Left kidney (tissue), 2 donors: ENCODE data around the gene ERBB4. TPM values are rescaled to one million over a fixed set of nuclear protein-coding genes. Genes with fewer than 3 reads are reported as not detected.
"Not testable (repeated sequence)": the region's sequence is repeated elsewhere in the genome, so short reads cannot be mapped to it uniquely, and the experiment has no call there.

Experiments
- DNase-seq: peaks from one replicate; pipeline ENCODE4 v3.0.0-alpha.2; 2013
- polyA plus RNA-seq: library from polyadenylated mRNA; unstranded; fragments of 120-200 nt; gene quantifications from one replicate; pipeline ENCODE4 v1.2.1, GENCODE V29; 2013; ENCODE audit not compliant: insufficient read length

ERBB4 gene
- polyA plus RNA-seq, 1 donor = 58.8 TPM

GRCh38 chr2:212146416-212146815, 392.2 kb downstream of the ERBB4 start:
- DNase-seq = no peak

GRCh38 chr2:212145121-212145520, 393.5 kb downstream of the ERBB4 start:
- no peak for DNase-seq

GRCh38 chr2:212142631-212143030, 396.0 kb downstream of the ERBB4 start:
- DNase-seq = no peak

- DNase-seq = no peak
These were observed 397.1 kb downstream of the ERBB4 start for GRCh38 chr2:212141499-212141898.

DNA sequence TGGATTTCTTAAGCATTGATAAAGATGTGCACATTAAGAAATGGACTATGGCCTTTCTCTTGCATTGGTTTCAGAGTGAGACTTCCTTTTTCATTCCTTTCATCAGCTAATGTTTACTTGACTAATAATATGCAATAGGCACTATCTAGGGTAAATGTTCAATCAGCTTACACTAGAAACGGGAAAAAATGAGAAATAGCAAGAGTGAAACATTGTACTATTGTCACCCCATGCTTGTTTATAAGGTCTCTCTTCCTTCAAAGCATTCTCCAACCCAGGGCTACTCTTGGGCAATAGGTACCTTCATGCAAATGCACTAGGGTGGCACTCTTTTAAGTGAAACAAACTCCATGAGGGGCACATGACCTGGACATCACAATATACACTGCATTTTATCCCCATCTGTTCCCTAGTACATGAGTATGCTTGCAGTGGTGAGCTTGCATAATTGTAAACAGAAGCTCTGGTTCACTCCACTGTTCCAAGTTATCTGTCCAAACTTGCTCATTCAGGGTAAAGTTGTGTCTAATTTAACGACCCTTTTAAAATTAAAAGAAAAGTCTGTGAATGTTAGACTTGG, 402.3 kb downstream of the ERBB4 start:
- DNase-seq = no peak

DNA sequence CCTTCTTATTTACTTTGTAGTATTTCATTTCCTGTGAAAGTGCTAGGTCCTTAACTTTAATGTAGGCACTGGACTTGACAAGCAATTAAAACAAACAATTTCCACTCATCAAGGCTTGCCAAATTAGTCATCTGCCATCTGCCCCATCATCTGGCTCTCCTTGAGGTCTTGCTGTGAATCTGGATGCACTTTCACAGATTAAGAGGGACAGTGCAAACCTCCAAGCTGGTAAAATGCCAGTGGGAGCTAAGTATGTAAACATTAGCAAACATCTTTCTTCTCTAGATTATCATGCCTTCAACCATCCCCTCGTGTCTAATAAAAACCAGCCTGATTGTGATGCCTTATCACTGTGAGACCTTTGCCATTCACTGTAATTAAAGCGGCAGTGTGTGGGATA, 402.9 kb downstream of the ERBB4 start:
- no peak for DNase-seq

DNA sequence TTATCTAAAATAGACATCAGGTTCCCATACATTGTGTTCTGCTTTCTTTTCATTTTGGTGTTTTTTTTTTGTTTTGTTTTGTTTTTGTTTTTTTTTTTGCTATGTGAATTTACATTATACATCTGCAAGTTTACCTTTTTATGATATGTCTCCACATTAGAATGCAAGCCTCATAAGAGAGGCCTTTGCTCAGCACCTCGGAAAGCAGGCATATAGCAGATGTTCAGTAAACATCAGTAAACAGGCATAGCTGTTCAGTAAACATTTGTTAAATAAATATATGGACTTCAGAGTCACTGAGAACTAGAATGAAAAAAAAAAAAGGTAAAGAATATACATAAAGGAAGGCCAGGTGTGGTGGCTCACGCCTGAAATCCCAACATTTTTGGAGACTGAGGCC, 405.3 kb downstream of the ERBB4 start:
- no peak for DNase-seq

- DNase-seq = no peak
These were observed 414.0 kb downstream of the ERBB4 start for GRCh38 chr2:212124598-212124997.

GRCh38 chr2:212119591-212119990, 419.0 kb downstream of the ERBB4 start:
- DNase-seq = no peak

DNA sequence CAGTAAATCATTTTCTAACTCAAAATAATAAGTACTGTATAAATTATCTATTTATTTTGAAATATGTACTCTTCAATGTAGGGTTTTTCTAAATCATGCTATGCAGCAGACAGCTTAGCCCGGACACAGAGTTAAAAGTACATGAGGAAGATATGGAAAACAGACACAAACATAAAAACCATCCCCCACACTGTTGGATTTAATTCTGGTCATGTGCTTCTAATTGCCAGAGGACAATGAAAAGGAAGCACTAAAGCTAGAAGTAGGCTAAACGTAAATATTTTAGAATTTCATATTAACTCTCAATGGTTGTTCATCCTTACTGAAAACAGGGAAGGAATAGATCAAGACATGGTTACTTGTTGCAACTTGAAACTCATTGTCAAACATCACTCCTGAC, 420.7 kb downstream of the ERBB4 start:
- no peak for DNase-seq

- DNase-seq = no peak
These were observed 424.1 kb downstream of the ERBB4 start for GRCh38 chr2:212114489-212114888.

- DNase-seq = no peak
These were observed 426.2 kb downstream of the ERBB4 start for GRCh38 chr2:212112401-212112800.

DNA sequence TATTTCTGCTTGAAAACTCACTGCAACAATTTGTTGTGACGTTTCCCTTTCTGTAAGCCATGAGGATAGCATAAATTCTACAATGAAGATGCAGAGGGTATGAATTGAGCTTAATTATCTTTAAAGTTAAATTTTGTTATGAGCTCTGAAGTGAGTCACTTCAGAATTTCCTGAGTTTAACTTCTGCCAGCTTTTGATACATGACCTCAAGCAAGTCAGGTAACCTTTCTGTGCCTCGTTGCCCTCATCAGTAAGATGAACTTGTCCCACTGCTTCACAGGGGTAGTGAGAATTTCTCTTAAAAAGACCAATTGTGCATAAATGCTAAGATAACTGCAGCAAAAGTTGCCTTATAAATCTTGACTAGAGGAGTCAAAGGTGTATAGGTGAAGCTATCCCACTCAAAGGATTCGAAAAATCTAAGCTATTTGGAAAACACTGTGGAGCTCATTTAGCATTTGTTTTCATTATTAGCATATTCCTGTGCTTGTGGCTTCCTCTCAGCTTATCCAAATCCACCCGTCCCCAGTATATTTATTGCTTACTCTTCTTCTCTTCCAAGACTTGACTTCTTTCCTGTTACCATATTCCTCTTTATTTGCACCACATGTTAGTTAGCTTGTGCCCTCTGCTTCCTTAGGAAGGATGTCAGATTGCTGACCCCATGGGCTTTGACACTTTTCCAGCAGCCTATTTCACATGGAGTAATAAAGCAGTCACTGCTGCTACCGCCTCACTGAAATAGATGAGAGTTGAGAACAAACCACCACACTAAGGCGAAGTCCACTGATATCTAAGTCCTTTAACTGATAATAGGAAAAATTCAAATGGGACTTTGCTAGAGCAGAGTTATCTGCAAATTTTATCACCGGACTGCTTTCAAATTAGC, 428.6 kb downstream of the ERBB4 start:
- DNase-seq = peak; percentile 12

DNA sequence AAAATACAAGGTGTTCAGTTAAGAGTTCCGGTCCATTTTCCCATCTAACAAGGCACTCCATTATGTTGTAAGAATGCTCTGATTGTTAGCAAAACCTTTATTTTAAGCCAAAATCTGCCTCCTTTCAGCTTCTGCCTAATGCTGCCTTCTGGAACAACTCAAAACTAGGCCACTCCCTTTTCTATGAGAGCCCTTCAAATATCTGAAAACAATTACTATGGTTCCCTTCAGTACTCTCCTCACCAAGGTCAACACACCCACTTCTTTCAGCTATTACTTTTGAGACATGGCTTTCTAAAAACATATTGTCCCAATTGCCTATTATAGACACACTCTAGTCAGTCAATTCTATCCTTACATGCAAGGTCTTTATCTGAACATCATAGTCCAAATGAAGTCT, 429.4 kb downstream of the ERBB4 start:
- DNase-seq = no peak

- DNase-seq = no peak
These were observed 430.6 kb downstream of the ERBB4 start for GRCh38 chr2:212107989-212108388.

DNA sequence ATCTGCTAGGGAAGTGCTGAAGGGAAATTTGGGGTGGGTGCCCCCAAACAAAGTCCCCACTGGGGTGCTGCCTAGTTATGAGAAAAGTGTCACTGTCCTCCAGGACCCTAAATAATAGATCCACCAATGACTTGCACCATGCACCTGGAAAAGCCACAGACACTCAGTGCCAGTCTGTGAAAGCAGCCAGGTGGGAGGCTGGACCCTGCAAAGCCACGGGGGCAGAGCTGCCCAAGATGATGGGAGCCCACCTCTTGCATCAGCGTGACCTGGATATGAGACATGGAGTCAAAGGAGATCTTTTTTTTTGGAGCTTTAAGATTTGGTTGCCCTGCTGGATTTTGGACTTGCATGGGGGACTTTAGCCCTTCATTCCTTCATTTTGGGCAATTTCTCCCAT, 431.6 kb downstream of the ERBB4 start:
- DNase-seq = no peak

- DNase-seq = not testable (repeated sequence)
These were observed 432.1 kb downstream of the ERBB4 start for GRCh38 chr2:212106536-212106935.

GRCh38 chr2:212099658-212100057, 438.9 kb downstream of the ERBB4 start:
- no peak for DNase-seq

DNA sequence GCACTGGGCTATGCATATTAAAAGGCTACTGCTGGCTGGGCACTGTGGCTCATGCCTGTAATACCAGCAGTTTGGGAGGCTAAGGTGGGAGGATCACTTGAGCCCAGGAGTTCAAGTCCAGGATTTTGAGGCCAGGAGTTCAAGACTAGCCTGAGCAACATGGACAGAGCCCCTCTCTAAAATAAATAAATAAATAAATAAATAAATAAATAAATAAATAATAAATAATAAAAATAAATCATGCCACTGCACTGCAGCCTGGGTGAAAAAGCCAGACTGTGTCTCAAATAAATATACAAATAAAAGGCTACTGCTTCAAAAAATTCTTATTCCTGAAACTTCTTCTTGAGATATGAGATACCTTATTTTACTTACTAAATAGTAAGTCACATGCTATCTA, 439.6 kb downstream of the ERBB4 start:
- no peak for DNase-seq

- no peak for DNase-seq
These were observed 441.6 kb downstream of the ERBB4 start for GRCh38 chr2:212097001-212097400.

DNA sequence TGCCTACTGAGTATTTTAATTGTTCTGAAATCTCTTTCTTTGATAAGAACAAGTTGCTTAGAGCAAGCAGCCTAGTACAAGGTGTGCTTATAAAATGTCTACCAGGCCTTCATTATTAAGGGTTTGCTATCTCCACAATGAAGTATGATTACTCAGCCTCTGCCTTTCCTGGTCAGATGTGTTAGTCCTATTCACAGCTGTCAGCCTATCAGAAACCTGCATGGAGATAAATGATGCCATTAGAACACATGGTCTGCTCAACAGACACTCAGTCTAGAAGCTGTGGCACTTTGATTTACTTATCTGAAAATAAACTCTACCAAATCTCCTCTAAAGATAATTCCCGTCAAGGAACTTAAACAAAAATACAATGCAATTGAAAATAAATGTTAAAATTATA, 448.7 kb downstream of the ERBB4 start:
- no peak for DNase-seq

GRCh38 chr2:212088353-212088752, 450.2 kb downstream of the ERBB4 start:
- no peak for DNase-seq

DNA sequence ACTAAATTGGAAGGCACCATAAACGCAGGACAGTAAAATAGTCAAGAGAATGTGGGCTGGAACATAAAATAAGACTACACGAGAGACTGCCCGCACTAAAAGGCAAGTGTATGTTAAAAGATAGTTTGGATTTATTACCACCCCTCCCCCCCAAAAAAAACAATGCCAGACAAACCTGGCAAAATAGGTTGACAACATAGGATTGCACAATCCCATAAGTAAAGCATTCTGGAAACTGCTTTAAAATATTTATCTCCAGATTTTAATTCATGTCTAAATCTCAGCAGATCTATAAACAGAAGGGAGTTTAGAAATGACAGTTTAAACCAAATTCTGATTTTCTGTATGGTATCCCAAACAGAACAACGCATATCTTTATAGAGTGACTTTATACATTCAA, 455.1 kb downstream of the ERBB4 start:
- DNase-seq = no peak

GRCh38 chr2:212078103-212078502, 460.5 kb downstream of the ERBB4 start:
- no peak for DNase-seq
